ENCODE measurements around the gene TUBA4A. TPM values are rescaled to one million over a fixed set of nuclear protein-coding genes. Genes with fewer than 3 reads are reported as not detected.
A peak's percentile ranks its signal among the peaks of the same experiment; 100 is the strongest.
"Not testable (repeated sequence)": the region's sequence is repeated elsewhere in the genome, so short reads cannot be mapped to it uniquely, and the experiment has no call there.

Gene TUBA4A
- total RNA-seq, 1 donor from 2014 or later = 18.0 TPM

- H3K79me2 ChIP-seq (ENCODE audit: insufficient read depth, low read length) = no peaks in the 10 kb centered on the region
- no peaks in the 10 kb centered on the region for H3K27me3 ChIP-seq (ENCODE audit: insufficient read depth, low read length)
- H3K36me3 ChIP-seq (ENCODE audit: insufficient read depth, low read length) = peaks cover 2% of the 10 kb centered on the region
- no peak overlapping the region for H3K27ac ChIP-seq (ENCODE audit: low read depth, low read length)
- peak overlapping the region; percentile 78 for H3K27ac Mint-ChIP-seq (ENCODE audit: unreplicated experiment)
- H4K20me1 ChIP-seq (ENCODE audit: insufficient read depth, low read length) = no peaks in the 10 kb centered on the region
- no peaks in the 10 kb centered on the region for H3K9me3 Mint-ChIP-seq (ENCODE audit: unreplicated experiment)
- no peak for DNase-seq (ENCODE audit: low read depth)
- peaks cover 19% of the 10 kb centered on the region for H3K4me1 Mint-ChIP-seq (ENCODE audit: low read depth, unreplicated experiment)
- TF ChIP-seq CTCF (IDR thresholded peaks at IDR 0.05; ENCODE audit: insufficient read depth, low read depth, low read length) = no peak
- TF ChIP-seq EZH2 (IDR thresholded peaks at IDR 0.05; ENCODE audit: insufficient read depth, low read length) = no peak
- H3K27me3 Mint-ChIP-seq (ENCODE audit: low read depth, unreplicated experiment) = peaks cover 2% of the 10 kb centered on the region
- no peak overlapping the region for H3K4me3 Mint-ChIP-seq (ENCODE audit: unreplicated experiment)
- peaks cover 16% of the 10 kb centered on the region for H3K36me3 Mint-ChIP-seq (ENCODE audit: low read depth, unreplicated experiment)
- no peak for FAIRE-seq
- H3K9ac ChIP-seq (ENCODE audit: low read length) = no peak overlapping the region
- no peak overlapping the region for H2AFZ ChIP-seq (ENCODE audit: low read depth, low read length)
- H3K4me1 ChIP-seq (ENCODE audit: insufficient read depth, low read length) = peaks cover 21% of the 10 kb centered on the region
- H3K4me3 ChIP-seq (ENCODE audit: insufficient read depth, low read depth, low read length) = no peak overlapping the region
- no peak overlapping the region for H3K4me2 ChIP-seq (ENCODE audit: low read length)
- no peaks in the 10 kb centered on the region for H3K9me3 ChIP-seq (ENCODE audit: insufficient read depth, low read depth, low read length)
Measured at GRCh38 chr2:219287580-219288265, 34.0 kb upstream of the TUBA4A start.

DNA sequence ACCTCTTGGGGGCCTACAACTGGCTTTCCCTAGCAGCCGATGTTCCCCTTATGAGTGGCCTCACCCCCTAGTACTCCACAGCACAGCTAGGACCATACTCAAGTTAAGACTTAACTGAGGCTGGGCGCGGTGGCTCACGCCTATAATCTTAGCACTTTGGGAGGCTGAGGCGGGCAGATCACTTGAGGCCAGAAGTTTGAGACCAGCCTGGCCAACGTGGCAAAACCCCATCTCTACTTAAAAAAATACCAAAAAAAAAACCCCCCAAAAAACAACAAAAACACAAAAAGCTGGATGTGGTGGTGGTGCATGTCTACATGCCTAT is 33.4 kb upstream of the TUBA4A start:
- not testable (repeated sequence) for H3K9me3 Mint-ChIP-seq (ENCODE audit: unreplicated experiment); H2AFZ ChIP-seq (ENCODE audit: low read depth, low read length); H3K27me3 Mint-ChIP-seq (ENCODE audit: low read depth, unreplicated experiment); H3K4me2 ChIP-seq (ENCODE audit: low read length); H3K27me3 ChIP-seq (ENCODE audit: insufficient read depth, low read length); H3K27ac Mint-ChIP-seq (ENCODE audit: unreplicated experiment); H3K9me3 ChIP-seq (ENCODE audit: insufficient read depth, low read depth, low read length); FAIRE-seq; H3K4me3 ChIP-seq (ENCODE audit: insufficient read depth, low read depth, low read length); H3K36me3 ChIP-seq (ENCODE audit: insufficient read depth, low read length); H3K9ac ChIP-seq (ENCODE audit: low read length); DNase-seq (ENCODE audit: low read depth); H3K79me2 ChIP-seq (ENCODE audit: insufficient read depth, low read length); H3K4me3 Mint-ChIP-seq (ENCODE audit: unreplicated experiment); H4K20me1 ChIP-seq (ENCODE audit: insufficient read depth, low read length); H3K27ac ChIP-seq (ENCODE audit: low read depth, low read length)
- H3K4me1 ChIP-seq (ENCODE audit: insufficient read depth, low read length) = peaks cover 21% of the 10 kb centered on the region
- Mint-ChIP-seq H3K36me3 (ENCODE audit: low read depth, unreplicated experiment) (peaks cover 16% of the 10 kb centered on the region), H3K4me1 (ENCODE audit: low read depth, unreplicated experiment) (peaks cover 19% of the 10 kb centered on the region)

- Histone ChIP-seq H3K27me3 (ENCODE audit: insufficient read depth, low read length) (no peaks in the 10 kb centered on the region), H2AFZ (ENCODE audit: low read depth, low read length) (no peak overlapping the region), H3K9ac (ENCODE audit: low read length) (no peak overlapping the region), H4K20me1 (ENCODE audit: insufficient read depth, low read length) (no peaks in the 10 kb centered on the region), H3K36me3 (ENCODE audit: insufficient read depth, low read length) (peaks cover 2% of the 10 kb centered on the region), H3K4me3 (ENCODE audit: insufficient read depth, low read depth, low read length) (no peak overlapping the region), H3K9me3 (ENCODE audit: insufficient read depth, low read depth, low read length) (no peaks in the 10 kb centered on the region), H3K4me1 (ENCODE audit: insufficient read depth, low read length) (peaks cover 21% of the 10 kb centered on the region), H3K79me2 (ENCODE audit: insufficient read depth, low read length) (no peaks in the 10 kb centered on the region), H3K27ac (ENCODE audit: low read depth, low read length) (no peak overlapping the region), H3K4me2 (ENCODE audit: low read length) (peak overlapping the region; percentile 19)
- H3K9me3 Mint-ChIP-seq (ENCODE audit: unreplicated experiment) = no peaks in the 10 kb centered on the region
- H3K36me3 Mint-ChIP-seq (ENCODE audit: low read depth, unreplicated experiment) = peaks cover 13% of the 10 kb centered on the region
- H3K27me3 Mint-ChIP-seq (ENCODE audit: low read depth, unreplicated experiment) = no peaks in the 10 kb centered on the region
- H3K4me3 Mint-ChIP-seq (ENCODE audit: unreplicated experiment) = peak overlapping the region; percentile 27
- TF ChIP-seq CTCF (IDR thresholded peaks at IDR 0.05; ENCODE audit: insufficient read depth, low read depth, low read length) (no peak), EZH2 (IDR thresholded peaks at IDR 0.05; ENCODE audit: insufficient read depth, low read length) (no peak)
- FAIRE-seq (no peak), DNase-seq (ENCODE audit: low read depth) (no peak)
- peaks cover 19% of the 10 kb centered on the region for H3K4me1 Mint-ChIP-seq (ENCODE audit: low read depth, unreplicated experiment)
- no peak overlapping the region for H3K27ac Mint-ChIP-seq (ENCODE audit: unreplicated experiment)
Measured at GRCh38 chr2:219286436-219287115, 32.9 kb upstream of the TUBA4A start.

All from astrocyte (in vitro differentiated cells and primary cell).